ENCODE results near the gene ZNF846. TPM values are rescaled to one million over a fixed set of nuclear protein-coding genes. Genes with fewer than 3 reads are reported as not detected.
"Not testable (repeated sequence)": the region's sequence is repeated elsewhere in the genome, so short reads cannot be mapped to it uniquely, and the experiment has no call there.

ZNF846 gene
- total RNA-seq, 2 donors from 2014 or later = 24.5 to 30.8 TPM

DNA sequence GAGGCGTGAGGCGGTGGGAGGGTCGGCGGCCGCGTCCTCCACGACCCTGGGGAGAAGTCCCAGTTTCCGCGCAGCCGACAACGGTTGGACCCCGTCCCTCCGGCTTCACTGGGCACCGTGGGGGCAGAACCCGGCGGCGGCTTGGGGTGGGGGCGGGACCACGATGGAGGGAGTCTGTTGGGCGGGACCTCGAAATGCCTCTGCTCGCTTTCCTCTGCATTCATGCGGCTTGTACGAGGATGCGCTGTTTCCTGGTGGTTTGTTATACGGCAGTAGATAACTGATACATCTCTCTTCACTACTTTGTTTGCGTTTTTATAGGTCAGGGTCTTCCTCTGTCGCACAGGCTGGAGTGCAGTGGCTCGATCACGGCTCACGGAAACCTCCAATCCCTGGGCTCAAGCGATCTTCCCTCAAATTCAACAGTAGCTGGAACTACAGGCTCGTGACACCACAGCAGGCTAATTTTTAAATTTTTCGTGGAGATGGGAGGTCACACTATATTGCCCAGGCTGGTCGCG lies 24.6 kb upstream of the ZNF846 start:
- no peak for TF ChIP-seq CTCF (IDR thresholded peaks at IDR 0.05)
- no peak for TF ChIP-seq POLR2AphosphoS5 (IDR thresholded peaks at IDR 0.05)
- no peak for TF ChIP-seq POLR2A (IDR thresholded peaks at IDR 0.05)
- Histone ChIP-seq H3K27me3 (replicated peaks; ENCODE audit: insufficient read depth) (no peaks in the 10 kb centered on the region), H3K9me3 (no peaks in the 10 kb centered on the region), H3K27ac (peak overlapping the region; percentile 94 to 98), H3K4me3 (peak overlapping the region; percentile 44 to 79), H3K36me3 (no peaks in the 10 kb centered on the region), H3K4me1 (replicated peaks) (no peaks in the 10 kb centered on the region)
- no peak for DNase-seq (ENCODE audit: low spot score)
- intact Hi-C loops (cut with DNase I) = loop anchor here (2.0 to 10.0 kb wide), 4 partner anchors 208 to 648 kb away; partner anchors contain the start of genes ZNF121, ZNF266, ZNF317 and ZNF559
- 21% methylated on average over 33 of the region's 36 CpGs for WGBS

GRCh38 chr19:9792206-9793070 lies 23.9 kb upstream of the ZNF846 start:
- H3K27me3 ChIP-seq (replicated peaks; ENCODE audit: insufficient read depth) = no peaks in the 10 kb centered on the region
- intact Hi-C loops (cut with DNase I) = loop anchor here (2.0 to 10.0 kb wide), 4 partner anchors 208 to 648 kb away; partner anchors contain the start of genes ZNF121, ZNF266, ZNF317 and ZNF559
- no peaks in the 10 kb centered on the region for H3K4me1 ChIP-seq (replicated peaks)
- peak; percentile 96 for DNase-seq (ENCODE audit: low spot score)
- peak overlapping the region; percentile 94 to 98 for H3K27ac ChIP-seq
- peak overlapping the region; percentile 44 to 79 for H3K4me3 ChIP-seq
- H3K9me3 ChIP-seq = no peaks in the 10 kb centered on the region
- TF ChIP-seq POLR2AphosphoS5 (IDR thresholded peaks at IDR 0.05) = peak; percentile 32
- peak in 1 of 4 experiments; percentile 3 for TF ChIP-seq CTCF (IDR thresholded peaks at IDR 0.05)
- TF ChIP-seq POLR2A (IDR thresholded peaks at IDR 0.05) = peak; percentile 38
- no peaks in the 10 kb centered on the region for H3K36me3 ChIP-seq
- 2% methylated on average over 60 of the region's 70 CpGs for WGBS

DNA sequence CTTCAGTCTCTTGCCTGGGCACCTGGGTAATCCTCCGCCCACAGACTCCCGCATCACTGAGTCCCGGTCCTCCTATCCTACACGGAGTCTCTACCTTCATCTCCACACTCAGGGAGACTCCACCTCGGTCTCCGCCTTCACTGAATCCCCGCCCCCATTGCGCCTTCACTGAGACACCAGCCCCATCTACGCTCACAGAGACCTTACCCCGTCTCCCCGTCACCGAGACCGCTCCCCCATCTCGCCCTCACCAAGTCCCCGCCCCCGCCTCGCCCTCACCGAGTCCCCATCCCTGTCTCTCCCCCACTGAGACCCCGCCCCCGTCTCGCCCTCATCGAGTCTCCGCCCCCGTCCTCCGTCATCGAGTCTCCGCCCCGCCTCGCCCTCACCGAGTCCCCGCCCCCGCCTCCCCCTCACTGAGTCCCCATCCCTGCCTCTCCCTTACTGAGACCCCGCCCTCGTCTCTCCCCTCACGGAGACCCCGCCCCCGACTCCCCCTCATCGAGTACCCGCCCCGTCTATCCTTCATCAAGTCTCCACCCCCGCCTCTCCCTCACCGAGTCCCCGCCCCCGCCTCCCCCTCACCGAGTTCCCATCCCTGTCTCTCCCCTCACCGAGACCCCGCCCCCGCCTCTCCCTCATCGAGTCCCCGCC lies 23.1 kb upstream of the ZNF846 start:
- Histone ChIP-seq H3K4me1 (replicated peaks) (no peaks in the 10 kb centered on the region), H3K9me3 (no peaks in the 10 kb centered on the region), H3K27me3 (replicated peaks; ENCODE audit: insufficient read depth) (no peaks in the 10 kb centered on the region), H3K27ac (peak overlapping the region; percentile 94 to 98), H3K4me3 (peak overlapping the region; percentile 44 to 79), H3K36me3 (no peaks in the 10 kb centered on the region)
- TF ChIP-seq POLR2A (IDR thresholded peaks at IDR 0.05) (peak; percentile 82), POLR2AphosphoS5 (IDR thresholded peaks at IDR 0.05) (peak; percentile 63), CTCF (IDR thresholded peaks at IDR 0.05) (no peak)
- intact Hi-C loops (cut with DNase I) = loop anchor here (2.0 to 10.0 kb wide), 5 partner anchors 27 to 647 kb away; partner anchors contain the start of genes FBXL12, ZNF121, ZNF266 and ZNF317
- WGBS = 4% methylated on average over 44 of the region's 50 CpGs
- DNase-seq (ENCODE audit: low spot score) = peak; percentile 99

- peak overlapping the region; percentile 31 to 79 for H3K4me3 ChIP-seq
Measured at GRCh38 chr19:9791073-9791367, 22.5 kb upstream of the ZNF846 start.

GRCh38 chr19:9789579-9789978 lies 21.0 kb upstream of the ZNF846 start:
- peak overlapping the region; percentile 94 to 98 for H3K27ac ChIP-seq
- H3K4me3 ChIP-seq; H3K4me1 ChIP-seq (replicated peaks); H3K27me3 ChIP-seq (replicated peaks; ENCODE audit: insufficient read depth); DNase-seq (ENCODE audit: low spot score); H3K9me3 ChIP-seq; H3K36me3 ChIP-seq: not testable (repeated sequence)
- WGBS = 26% methylated on average over 5 of the region's 5 CpGs
- intact Hi-C loops (cut with DNase I) = loop anchor here (10.0 kb wide), 1 partner anchor 115 kb away; the partner anchor contains the start of gene ZNF562

More at GRCh38 chr19:9791073-9791367, 22.5 kb upstream of the ZNF846 start:
- DNase-seq (ENCODE audit: low spot score); H3K27me3 ChIP-seq (replicated peaks; ENCODE audit: insufficient read depth); H3K4me1 ChIP-seq (replicated peaks); H3K36me3 ChIP-seq; H3K9me3 ChIP-seq: not testable (repeated sequence)
- intact Hi-C loops (cut with DNase I) = loop anchor here (2.0 to 10.0 kb wide), 4 partner anchors 28 to 646 kb away; partner anchors contain the start of genes FBXL12, ZNF266, ZNF317 and ZNF559
- 68% methylated on average over 6 of the region's 6 CpGs for WGBS
- H3K27ac ChIP-seq = peak overlapping the region; percentile 94 to 98
